ENCODE data around the gene DDX25. TPM values are rescaled to one million over a fixed set of nuclear protein-coding genes. Genes with fewer than 3 reads are reported as not detected.

The DDX25 gene
- not detected in 2 replicates for total RNA-seq

DNA sequence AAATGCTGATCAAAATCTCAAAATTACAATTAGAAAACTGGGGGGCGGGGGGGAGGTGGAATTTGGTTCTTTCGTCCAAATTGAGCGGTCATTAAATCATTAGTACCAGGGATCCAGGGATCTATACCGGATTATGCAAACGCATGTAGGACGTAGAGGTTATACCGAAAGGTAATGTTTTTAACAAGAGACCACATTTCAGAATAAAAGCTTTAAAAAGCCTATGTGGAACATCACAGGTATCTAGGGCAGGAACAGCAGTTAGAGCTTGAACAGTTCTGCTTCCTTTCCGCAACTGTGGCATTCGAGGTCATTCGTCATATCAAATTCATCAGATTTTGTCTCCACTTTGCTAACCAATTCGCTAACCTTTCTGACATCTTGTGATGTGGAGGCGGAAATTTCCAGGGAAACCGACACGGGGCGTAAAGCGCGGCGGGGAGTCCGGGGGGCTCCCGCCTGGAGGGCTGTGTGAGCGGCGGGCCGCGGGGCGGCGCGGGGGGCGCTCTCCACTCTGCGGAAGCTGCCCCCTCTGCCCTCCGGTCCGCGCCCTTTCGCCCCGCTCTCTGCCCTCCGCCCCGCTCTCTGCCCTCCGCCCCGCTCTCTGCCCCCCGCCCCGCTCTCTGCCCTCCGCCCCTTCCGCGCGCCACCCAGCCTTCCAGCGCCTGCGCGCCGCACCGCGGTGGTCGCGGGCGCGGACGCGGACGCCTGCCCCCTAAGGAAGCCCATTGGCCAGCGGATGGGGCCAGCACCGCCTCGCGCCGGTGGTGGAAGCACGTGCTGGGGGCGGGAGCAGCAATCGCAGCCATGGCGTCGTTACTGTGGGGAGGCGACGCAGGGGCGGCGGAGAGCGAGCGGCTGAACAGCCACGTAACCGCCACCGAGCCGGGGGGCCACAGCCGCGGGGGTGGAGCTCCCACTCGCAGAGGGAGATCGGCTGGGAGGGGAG, at the start of gene DDX25:
Gene DDX25 (plus strand): TSS at position 798 of the 949 bp plus-strand sequence. CDS start 10 bp downstream, at position 808.

DNA sequence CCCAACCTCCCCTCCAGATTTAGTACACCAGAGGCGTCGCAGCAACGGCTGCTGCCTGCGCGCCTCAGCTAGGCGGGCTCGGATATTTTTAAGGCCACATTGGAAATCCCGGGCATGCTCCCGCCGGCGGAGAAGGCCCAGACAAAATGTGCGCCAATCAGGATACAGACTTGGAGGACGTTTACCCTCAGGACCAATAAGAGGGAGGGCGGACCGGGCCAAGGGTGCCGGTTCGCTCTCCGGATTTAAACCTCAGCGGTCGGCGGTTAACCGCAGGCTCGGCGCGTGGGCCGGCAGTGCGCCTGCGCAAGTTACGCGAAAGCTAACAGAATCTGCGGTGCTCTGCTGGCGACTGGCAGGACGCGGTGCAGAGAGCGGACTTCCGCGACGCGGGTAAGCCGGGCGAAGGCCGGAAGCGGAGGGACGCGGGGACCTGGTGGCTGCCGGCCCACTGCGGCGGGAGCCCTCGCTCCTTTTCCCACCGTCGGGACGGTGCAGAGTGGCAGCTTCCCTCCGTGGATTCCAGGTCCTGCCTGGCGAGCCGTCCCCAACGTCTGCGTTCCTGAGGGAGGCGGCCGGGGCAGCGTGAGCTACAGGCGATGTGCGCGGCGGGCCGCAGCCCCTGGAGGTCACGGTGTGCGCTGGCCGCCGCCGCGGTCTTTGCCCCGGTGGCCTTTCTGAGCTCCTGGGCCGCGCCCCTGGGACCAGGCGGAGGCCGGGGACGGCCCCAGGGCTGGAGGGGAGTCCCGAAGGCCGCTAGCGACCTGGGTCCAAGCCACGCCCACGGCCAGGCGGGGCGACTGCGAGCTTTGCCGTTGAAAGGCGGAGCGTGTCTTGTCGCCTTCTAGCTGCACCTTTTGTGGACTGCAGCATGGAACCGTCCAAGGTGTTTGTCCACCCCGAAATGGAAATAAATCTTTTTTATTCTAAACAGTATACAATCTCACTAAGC, 16.7 kb upstream of the DDX25 start, which contains the start of gene HYLS1:
Gene HYLS1 (plus strand): TSS at position 296 of the 952 bp plus-strand sequence. CDS start 11,701 bp downstream, outside the sequence.

DNA sequence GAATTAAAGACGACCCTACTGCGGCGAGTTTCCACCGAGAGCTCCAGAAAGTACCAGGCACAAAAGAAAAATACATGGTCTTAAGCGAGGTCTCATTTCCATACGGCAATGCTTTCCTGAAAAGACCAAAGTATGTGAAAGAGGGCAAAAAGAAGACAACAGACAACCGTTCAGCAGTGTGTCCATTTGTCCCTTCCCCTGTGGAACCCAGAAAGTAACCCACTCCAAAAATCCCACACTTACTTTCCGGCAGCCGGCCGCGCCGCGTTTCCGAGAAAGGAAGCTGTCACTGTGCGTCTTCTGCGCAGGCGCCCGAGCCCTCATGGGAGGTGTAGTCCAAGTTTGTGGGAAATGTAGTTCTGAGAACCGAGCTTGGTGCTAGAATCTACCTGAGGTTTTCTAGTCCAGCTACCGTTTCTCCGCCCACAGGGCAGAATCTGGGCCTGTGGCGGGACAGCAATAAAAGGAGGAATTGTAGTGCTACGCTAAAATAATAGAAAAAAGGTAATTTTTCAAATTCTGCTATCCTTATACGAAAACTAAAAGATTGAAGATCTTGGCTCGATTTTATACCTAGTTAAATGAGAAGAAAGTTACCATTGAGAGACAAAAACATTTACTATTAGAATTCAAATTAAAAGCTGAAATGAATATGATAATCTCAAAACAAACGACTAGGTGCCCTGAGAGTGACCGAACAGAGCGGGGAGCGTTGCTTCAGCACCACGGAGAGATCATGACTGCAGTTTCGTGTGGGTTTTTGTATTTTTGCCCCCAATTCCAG, 1.2 kb upstream of the DDX25 start, which contains the start of gene PUS3:
Gene PUS3 (minus strand): TSS at position 280 of the 784 bp plus-strand sequence. CDS start 6,922 bp downstream, outside the sequence.

GRCh38 chr11:125945797-125946520, 41.7 kb downstream of the DDX25 start, which contains the start of gene VSIG10L2:
VSIG10L2 (plus strand) TSS chr11:125946044; CDS start chr11:125946056, 12 bp downstream.

Other genes starting within 250 kb of the DDX25 start
- gene ACRV1, start 223.7 kb upstream of the DDX25 start, total RNA-seq: not detected in 2 replicates
- not detected in 2 replicates for gene PATE1, start 158.2 kb upstream of the DDX25 start, total RNA-seq
- not detected in 2 replicates for gene PATE2, start 125.7 kb upstream of the DDX25 start, total RNA-seq
- gene PATE3, start 116.4 kb upstream of the DDX25 start, total RNA-seq: not detected in 2 replicates
- gene PATE4, start 71.2 kb upstream of the DDX25 start, total RNA-seq: not detected in 2 replicates
- gene HYLS1, start 16.8 kb upstream of the DDX25 start, total RNA-seq: 6.6 and 8.1 TPM in 2 replicates
- 7.8 and 17.9 TPM in 2 replicates for gene PUS3, start 1.3 kb upstream of the DDX25 start, total RNA-seq
- not detected in 2 replicates for gene VSIG10L2, start 41.5 kb downstream of the DDX25 start, total RNA-seq
- 0.58 and 1.8 TPM in 2 replicates for gene CDON, start 158.4 kb downstream of the DDX25 start, total RNA-seq